A549 (cell line): ENCODE results near the gene MS4A4E. TPM values are rescaled to one million over a fixed set of nuclear protein-coding genes. Genes with fewer than 3 reads are reported as not detected.

ENCODE experiments used
- ATAC-seq, 2 experiments: fragments of 200-7000 bp in 1 of 2; fragments of >200 bp in 1 of 2; cut with Nextera tagmentation in 1 of 2; cut with Tn5 transposase in 1 of 2; 3 replicates each; pipeline versions ENCODE4 v1.8.0 to v1.9.1; 2018 to 2020; ENCODE audit warnings: mild to moderate bottlenecking in 1 of 2, moderate library complexity in 1 of 2
- CTCF ChIA-PET: fragments of 300-600 bp; sonication (Branson Sonifier 250); formaldehyde crosslinking; extraction: SDS; loops from one replicate; lab custom pipeline; 2021; ENCODE audit warnings: antibody characterized with exemption, inconsistent platforms; lab: Yijun Ruan, JAX
- POLR2A ChIA-PET: fragments of 350-600 bp; formaldehyde crosslinking; extraction: SDS; loops from one replicate; lab custom pipeline; 2021; ENCODE audit warnings: antibody characterized with exemption, inconsistent platforms; lab: Yijun Ruan, JAX
- DNase-seq, 2 experiments: peaks; one replicate each; pipeline versions ENCODE4 v3.0.0 to v3.0.0-alpha.2; 2011 to 2016; ENCODE audit warnings: low read depth in 1 of 2, low spot score in 1 of 2
- FAIRE-seq: peaks from 2 replicates; lab custom pipeline; 2011; peaks lifted over from hg19 to GRCh38; lab: Jason Lieb, UNC
- H3K27ac ChIP-seq, 2 experiments: fragments of >200 bp; sonication (Bioruptor Twin); formaldehyde crosslinking; 3 replicates each; pipeline ENCODE4 v1.5.1; 2016 to 2017
- H3K4me1 ChIP-seq: fragments of >200 bp; sonication (Bioruptor Twin); formaldehyde crosslinking; 3 replicates; pipeline ENCODE4 v1.6.1; 2016
- H3K4me2 ChIP-seq: fragments of >200 bp; sonication (Bioruptor Twin); formaldehyde crosslinking; 3 replicates; pipeline ENCODE4 v1.6.1; 2016
- H3K4me3 ChIP-seq: fragments of >200 bp; sonication (Bioruptor Twin); formaldehyde crosslinking; 3 replicates; pipeline ENCODE4 v1.5.1; 2016
- H3K9me3 ChIP-seq: fragments of >200 bp; sonication (Bioruptor Twin); formaldehyde crosslinking; 3 replicates; pipeline ENCODE4 v1.6.1; 2016
- ATOH8 ChIP-seq: fragments of 250-450 bp; sonication (Bioruptor Pico); IDR thresholded peaks from 2 replicates; pipeline ENCODE4 v1.5.0; 2020; ENCODE audit warnings: low read depth, mild to moderate bottlenecking, moderate library complexity
- CBX8 ChIP-seq: fragments of 200-600 bp; sonication (generic); IDR thresholded peaks from 2 replicates; pipeline ENCODE4 v1.6.1; 2016
- CTCF ChIP-seq: fragments of >200 bp; sonication (Bioruptor Twin); formaldehyde crosslinking; IDR thresholded peaks from 3 replicates; pipeline ENCODE4 v1.5.1; 2016
- E2F6 ChIP-seq: IDR thresholded peaks from 2 replicates; pipeline ENCODE4 v1.6.1; 2012; ENCODE audit warnings: low read depth, borderline replicate concordance
- FOSB ChIP-seq: fragments of 250-450 bp; sonication (Bioruptor Pico); IDR thresholded peaks from 2 replicates; pipeline ENCODE4 v1.5.0; 2020; ENCODE audit warnings: mild to moderate bottlenecking, moderate library complexity
- FOSL2 ChIP-seq, 2 experiments: fragments of 450-650 bp in 1 of 2; fragments of >200 bp in 1 of 2; sonication (Bioruptor Twin) in 1 of 2; formaldehyde crosslinking; IDR thresholded peaks; 2 replicates each; pipeline versions ENCODE4 v1.5.0 to v1.6.1; 2016 to 2020; ENCODE audit warnings: mild to moderate bottlenecking in 1 of 2, moderate library complexity in 1 of 2
- HOXB5 ChIP-seq: fragments of 250-450 bp; sonication (Bioruptor Pico); IDR thresholded peaks from 2 replicates; pipeline ENCODE4 v1.5.0; 2020; ENCODE audit warnings: mild to moderate bottlenecking, moderate library complexity
- JUN ChIP-seq, 2 experiments: fragments of >200 bp; sonication (Bioruptor Twin); formaldehyde crosslinking; IDR thresholded peaks; 2 replicates in 1 of 2; 3 replicates in 1 of 2; pipeline ENCODE4 v1.6.1; 2016 to 2017
- KDM1A ChIP-seq: fragments of 200-600 bp; sonication (generic); IDR thresholded peaks from 2 replicates; pipeline ENCODE4 v1.6.1; 2016; ENCODE audit warnings: low read depth, mild to moderate bottlenecking
- MAZ ChIP-seq: fragments of 150-350 bp; IDR thresholded peaks from 2 replicates; pipeline ENCODE4 v1.6.1; 2014; ENCODE audit warnings: antibody characterized with exemption, low read depth, low read length, borderline replicate concordance
- NFE2L2 ChIP-seq: fragments of 150-350 bp; conservative IDR thresholded peaks from 2 replicates; pipeline ENCODE4 v1.6.1; 2014; ENCODE audit warnings: low read length
- PBX3 ChIP-seq: IDR thresholded peaks from 2 replicates; pipeline ENCODE4 v1.6.1; 2012
- POLR2A ChIP-seq: IDR thresholded peaks from 2 replicates; pipeline ENCODE4 v1.6.1; 2012; ENCODE audit warnings: mild to moderate bottlenecking, low read length
- RAD21 ChIP-seq, 2 experiments: fragments of >200 bp in 1 of 2; sonication (Bioruptor Twin) in 1 of 2; formaldehyde crosslinking in 1 of 2; IDR thresholded peaks in 1 of 2; conservative IDR thresholded peaks in 1 of 2; 2 replicates in 1 of 2; 3 replicates in 1 of 2; pipeline ENCODE4 v1.6.1; 2012 to 2018; ENCODE audit warnings: inconsistent platforms in 1 of 2
- RFX5 ChIP-seq: fragments of 450-650 bp; IDR thresholded peaks from 2 replicates; pipeline ENCODE4 v1.7.1; 2014; ENCODE audit warnings: antibody characterized with exemption, mild to moderate bottlenecking, moderate library complexity
- RNF2 ChIP-seq: fragments of 200-600 bp; sonication (generic); IDR thresholded peaks from 2 replicates; pipeline ENCODE4 v1.6.1; 2016; ENCODE audit warnings: low read depth, mild to moderate bottlenecking, antibody characterized with exemption, moderate library complexity, borderline replicate concordance
- SREBF2 ChIP-seq: fragments of 450-650 bp; IDR thresholded peaks from 2 replicates; pipeline ENCODE4 v1.6.1; 2014; ENCODE audit warnings: mild to moderate bottlenecking, moderate library complexity
- TFCP2L1 ChIP-seq: fragments of 250-450 bp; sonication (Bioruptor Pico); IDR thresholded peaks from 2 replicates; pipeline ENCODE4 v1.5.0; 2021; ENCODE audit warnings: mild to moderate bottlenecking
- ZFP36 ChIP-seq: fragments of 450-650 bp; IDR thresholded peaks from 2 replicates; pipeline ENCODE4 v1.6.1; 2014; ENCODE audit warnings: borderline replicate concordance; ENCODE audit not compliant: partially characterized antibody
- WGBS: methylation state at CpG from one replicate; pipeline ENCODE4 v1.1.6; 2017; ENCODE audit errors: missing lambda C conversion rate; 5-methylcytosine and 5-hydroxymethylcytosine counted together
- polyA plus RNA-seq, 4 experiments: library from polyadenylated mRNA; depleted of rRNA in 3 of 4; stranded (reverse); fragments of >200 nt; fragmentation: RNase III in 1 of 4; extraction: RNeasy Plus Mini Kit Qiagen cat#74134 plus additional on column Dnase treatment in 1 of 4; gene quantifications; 2 replicates in 3 of 4; 3 replicates in 1 of 4; pipeline ENCODE4 v1.2.3, GENCODE V29; 2011 to 2017

Gene MS4A4E
- polyA plus RNA-seq, 2 of the 4 experiments (the other 2 are of a cell fraction), result not detected

- WGBS, result 4% methylated on average over 4 of the region's 4 CpGs
- no peak overlapping the region for H3K27ac ChIP-seq
- CTCF ChIA-PET, result no interaction called here
- H3K4me2 ChIP-seq, result no peak overlapping the region
- FAIRE-seq (no peak), DNase-seq (no peak), ATAC-seq (no peak)
- H3K4me3 ChIP-seq, result no peak overlapping the region
- TF ChIP-seq FOSB (CRISPR knock-in tag) (no peak), ATOH8 (CRISPR knock-in tag) (no peak), POLR2A (no peak), HOXB5 (CRISPR knock-in tag) (no peak), SREBF2 (no peak), MAZ (no peak), TFCP2L1 (CRISPR knock-in tag) (no peak), CTCF (no peak), CBX8 (no peak), JUN (IDR thresholded peaks at IDR 0.05) (no peak), RAD21 (conservative IDR thresholded peaks at IDR 0.05 in 1 of 2, IDR thresholded peaks at IDR 0.05 in 1 of 2) (no peak), KDM1A (no peak), ZFP36 (no peak), FOSL2 (IDR thresholded peaks at IDR 0.05) (no peak), FOSL2 (CRISPR knock-in tag; IDR thresholded peaks at IDR 0.05) (no peak), NFE2L2 (no peak), PBX3 (no peak), RNF2 (no peak)
- H3K9me3 ChIP-seq, result no peaks in the 10 kb centered on the region
- POLR2A ChIA-PET, result no interaction called here
- no peaks in the 10 kb centered on the region for H3K4me1 ChIP-seq
Observed at GRCh38 chr11:60257956-60258722, 15.2 kb upstream of the MS4A4E start.

GRCh38 chr11:60252213-60253108 lies 9.5 kb upstream of the MS4A4E start:
- 3% methylated on average over 2 of the region's 2 CpGs for WGBS
- POLR2A ChIA-PET, result no interaction called here
- Histone ChIP-seq H3K27ac (no peak overlapping the region), H3K4me3 (no peak overlapping the region), H3K4me2 (no peak overlapping the region), H3K4me1 (no peaks in the 10 kb centered on the region), H3K9me3 (no peaks in the 10 kb centered on the region)
- DNase-seq (no peak), FAIRE-seq (no peak), ATAC-seq (no peak)
- CTCF ChIA-PET, result interaction anchor here (0.9 to 2.8 kb wide), 4 partner anchors 13 to 430 kb away, joined by 3 to 15 read pairs (median 4); no protein-coding TSS in a partner anchor
- TF ChIP-seq E2F6, result no peak
- no peak for TF ChIP-seq RFX5
